GM12873 (cell line): ENCODE measurements around the gene RAB11A.

Experiments
- TF ChIP-seq, protein P1 (sequence below): IDR thresholded peaks from 2 replicates; pipeline ENCODE4 v1.5.1; 2012; ENCODE audit warnings: low read depth, mild to moderate bottlenecking, moderate library complexity, low read length, control low read depth; ENCODE audit not compliant: insufficient read depth; ENCODE audit errors: missing control alignments

RAB11A gene

DNA sequence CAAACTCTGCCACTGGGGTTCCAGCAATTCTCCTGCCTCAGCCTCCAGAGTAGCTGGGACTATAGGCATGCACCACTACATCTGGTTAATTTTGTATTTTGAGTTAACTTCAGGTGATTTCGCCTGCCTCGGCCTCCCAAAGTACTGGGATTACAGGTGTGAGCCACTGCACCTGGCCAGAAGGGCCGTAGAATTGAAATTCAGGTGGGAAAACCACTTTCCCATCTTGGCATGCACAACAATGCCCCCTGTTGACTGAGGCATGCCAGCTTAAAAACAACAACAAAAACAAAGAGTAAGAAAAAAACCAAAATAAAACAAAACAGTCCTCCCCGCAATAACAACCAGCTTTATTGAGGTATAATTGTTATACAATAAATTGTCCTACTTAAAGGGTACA lies 32.6 kb upstream of the RAB11A start:
- TF ChIP-seq, protein P1, sequence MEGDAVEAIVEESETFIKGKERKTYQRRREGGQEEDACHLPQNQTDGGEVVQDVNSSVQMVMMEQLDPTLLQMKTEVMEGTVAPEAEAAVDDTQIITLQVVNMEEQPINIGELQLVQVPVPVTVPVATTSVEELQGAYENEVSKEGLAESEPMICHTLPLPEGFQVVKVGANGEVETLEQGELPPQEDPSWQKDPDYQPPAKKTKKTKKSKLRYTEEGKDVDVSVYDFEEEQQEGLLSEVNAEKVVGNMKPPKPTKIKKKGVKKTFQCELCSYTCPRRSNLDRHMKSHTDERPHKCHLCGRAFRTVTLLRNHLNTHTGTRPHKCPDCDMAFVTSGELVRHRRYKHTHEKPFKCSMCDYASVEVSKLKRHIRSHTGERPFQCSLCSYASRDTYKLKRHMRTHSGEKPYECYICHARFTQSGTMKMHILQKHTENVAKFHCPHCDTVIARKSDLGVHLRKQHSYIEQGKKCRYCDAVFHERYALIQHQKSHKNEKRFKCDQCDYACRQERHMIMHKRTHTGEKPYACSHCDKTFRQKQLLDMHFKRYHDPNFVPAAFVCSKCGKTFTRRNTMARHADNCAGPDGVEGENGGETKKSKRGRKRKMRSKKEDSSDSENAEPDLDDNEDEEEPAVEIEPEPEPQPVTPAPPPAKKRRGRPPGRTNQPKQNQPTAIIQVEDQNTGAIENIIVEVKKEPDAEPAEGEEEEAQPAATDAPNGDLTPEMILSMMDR = peak; percentile 58

DNA sequence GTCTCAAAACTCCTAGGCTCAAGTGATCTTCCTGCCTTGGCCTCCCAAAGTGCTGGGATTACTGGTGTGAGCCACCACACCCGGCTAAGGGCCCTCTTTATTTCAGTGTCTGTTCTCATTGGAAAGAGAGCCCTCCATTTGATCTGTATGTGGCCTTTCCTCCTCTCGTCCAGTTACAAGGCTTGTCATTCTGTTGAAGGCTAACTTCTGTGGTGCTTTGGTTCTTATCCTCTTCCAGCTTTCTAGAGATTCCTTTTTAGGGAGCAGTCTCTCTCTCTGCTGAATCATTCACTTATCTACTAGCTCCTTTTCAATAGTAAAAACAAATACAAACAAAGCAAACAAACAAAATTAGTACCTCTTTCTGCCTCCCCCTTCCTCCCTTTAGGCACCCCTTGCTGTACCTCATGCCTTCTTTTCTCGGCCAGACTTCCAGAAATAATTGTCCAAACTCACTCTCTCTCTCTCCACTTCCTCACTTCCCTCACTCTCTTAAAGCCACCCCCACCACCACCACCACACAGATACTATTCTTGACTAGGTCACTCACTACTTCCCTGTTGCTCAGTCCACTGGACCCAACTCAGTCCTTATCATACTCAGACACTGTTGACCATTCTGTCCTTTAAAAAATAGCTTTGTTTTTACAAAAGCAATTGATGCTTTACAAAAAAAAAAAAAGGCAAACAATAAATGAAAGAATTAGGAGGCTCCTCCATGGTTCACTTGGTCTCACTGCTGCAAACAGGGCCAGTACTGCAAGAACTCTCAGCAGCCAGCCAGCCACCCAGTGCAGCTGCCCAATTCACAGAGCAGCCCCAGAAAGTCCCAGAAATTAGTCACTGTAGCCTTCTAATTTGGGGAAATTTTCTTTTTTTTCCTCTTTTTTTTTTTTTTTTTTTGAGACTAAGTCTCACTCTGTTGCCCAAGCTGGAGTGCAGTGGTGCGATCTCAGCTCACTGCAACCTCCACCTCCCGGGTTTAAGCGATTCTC lies 31.7 kb upstream of the RAB11A start:
- TF ChIP-seq, protein P1 = no peak

DNA sequence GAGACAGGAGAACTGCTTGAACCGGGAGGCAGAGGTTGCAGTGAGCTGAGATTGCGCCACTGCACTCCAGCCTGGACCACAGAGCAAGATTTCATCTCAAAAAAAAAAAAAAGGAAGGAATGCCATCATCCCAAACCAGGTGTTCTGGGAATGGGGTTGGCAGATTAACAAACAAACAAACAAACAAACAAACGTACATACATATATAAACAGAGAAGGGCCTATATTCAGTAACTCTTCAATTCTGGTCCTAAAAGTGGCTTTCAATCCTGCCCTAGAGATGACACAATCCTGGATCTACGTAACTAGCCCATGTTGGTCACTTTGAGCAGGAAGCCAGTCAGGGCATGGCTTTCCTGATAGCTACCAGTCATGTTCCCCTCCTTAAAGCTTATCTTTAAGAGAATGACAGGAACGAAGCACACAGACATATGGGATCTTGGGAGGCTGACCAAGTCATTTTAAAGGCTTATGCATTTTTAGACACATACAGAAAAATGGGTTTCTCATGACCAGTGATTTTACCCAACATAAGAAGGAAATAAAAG lies 29.9 kb upstream of the RAB11A start:
- TF ChIP-seq, protein P1 = no peak

DNA sequence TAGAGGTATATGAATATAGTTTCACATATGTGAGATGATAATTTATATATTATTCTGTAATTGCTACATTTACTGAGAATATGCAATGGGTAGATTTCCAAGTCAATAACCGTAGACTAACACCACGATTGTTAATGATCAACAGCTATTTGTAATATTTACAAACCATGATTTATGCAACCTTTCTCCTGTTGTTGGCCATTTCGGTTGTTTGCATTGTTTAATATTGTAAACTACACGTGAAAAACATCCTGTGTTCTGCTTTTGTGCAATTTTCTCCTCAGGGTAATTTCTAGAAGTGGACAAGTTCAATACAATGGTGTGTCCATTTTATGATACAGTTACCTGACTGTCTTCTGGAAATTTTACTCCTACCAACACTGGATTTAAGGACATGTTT lies 29.3 kb upstream of the RAB11A start:
- TF ChIP-seq, protein P1 = no peak

DNA sequence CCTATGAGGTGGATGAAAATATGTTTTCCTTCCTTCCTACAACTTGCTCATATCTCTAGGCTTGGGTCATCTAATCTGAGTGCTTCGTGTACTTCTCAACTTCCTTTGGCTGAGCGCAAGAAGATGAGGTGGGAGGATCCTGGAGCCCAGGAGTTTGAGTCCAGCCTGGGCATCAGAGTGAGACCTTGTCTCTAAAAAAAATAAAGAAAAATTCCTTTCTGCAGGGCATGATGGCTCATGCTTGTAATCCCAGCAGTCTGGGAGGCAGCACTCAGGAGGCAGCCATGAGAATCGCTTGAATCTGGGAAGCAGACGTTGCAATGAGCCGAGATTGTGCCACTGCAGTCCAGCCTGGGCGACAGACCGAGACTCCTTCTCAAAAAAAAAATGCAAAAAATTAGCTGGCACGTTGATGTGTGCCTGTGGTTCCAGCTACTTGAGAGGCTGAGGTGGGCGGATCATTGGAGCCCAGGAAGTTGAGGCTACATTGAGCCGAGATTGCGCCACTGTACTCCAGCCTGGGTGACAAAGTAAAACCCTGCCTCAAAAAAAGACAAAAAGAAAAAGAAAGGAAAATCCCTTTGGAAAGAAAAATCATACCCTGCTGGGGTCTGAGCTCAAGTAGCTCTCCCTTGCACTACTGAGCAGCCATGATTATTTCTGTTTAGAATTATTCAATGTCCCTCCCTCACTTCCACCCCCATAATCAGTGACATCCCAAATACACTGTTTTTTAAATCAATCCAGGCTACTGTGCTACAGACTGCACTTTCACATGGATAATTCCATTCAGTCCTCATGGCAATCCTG lies 28.0 kb upstream of the RAB11A start:
- TF ChIP-seq, protein P1 = no peak

DNA sequence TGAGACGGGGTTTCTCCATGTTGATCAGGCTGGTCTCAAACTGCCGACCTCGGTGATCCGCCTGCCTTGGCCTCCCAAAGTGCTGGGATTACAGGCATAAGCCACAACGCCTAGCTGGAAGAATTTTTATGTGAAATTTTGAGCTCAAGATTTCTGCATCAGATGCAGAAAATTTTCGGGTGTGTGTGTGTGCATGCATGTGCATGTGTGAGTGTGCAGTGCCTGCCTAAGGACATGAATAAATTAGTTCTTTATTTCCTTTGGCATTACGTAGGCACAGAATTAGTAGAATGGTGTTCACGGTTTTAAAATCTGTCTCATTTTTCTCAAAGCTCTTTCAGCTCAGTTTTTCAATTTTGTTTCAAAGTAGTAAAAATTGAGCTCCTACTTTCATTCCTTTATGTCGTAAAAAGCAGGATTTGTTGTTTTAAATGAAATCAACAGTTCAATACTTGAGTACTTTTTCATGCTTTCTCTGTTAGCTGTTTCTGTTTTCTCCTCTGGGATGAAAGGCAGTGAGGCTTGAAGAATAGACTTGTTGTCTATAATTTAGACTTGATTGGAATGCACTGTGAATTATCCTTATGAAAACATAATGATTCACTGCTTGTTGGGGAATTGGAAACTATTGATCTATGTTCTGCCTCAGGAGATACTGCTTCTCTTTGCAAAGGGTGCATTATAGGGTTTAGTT lies 23.3 kb upstream of the RAB11A start:
- TF ChIP-seq, protein P1 = no peak
